Hematopoietic multipotent progenitor cell treated with erythropoietin and hydrocortisone succinate and interleukin-3 and kit ligand, for 4 days (in vitro differentiated cells): Measurements from ENCODE around the gene ANK3.

Experiments used
- DNase-seq: peaks from one replicate; pipeline ENCODE4 v3.0.0-alpha.2; 2015

Gene ANK3

DNA sequence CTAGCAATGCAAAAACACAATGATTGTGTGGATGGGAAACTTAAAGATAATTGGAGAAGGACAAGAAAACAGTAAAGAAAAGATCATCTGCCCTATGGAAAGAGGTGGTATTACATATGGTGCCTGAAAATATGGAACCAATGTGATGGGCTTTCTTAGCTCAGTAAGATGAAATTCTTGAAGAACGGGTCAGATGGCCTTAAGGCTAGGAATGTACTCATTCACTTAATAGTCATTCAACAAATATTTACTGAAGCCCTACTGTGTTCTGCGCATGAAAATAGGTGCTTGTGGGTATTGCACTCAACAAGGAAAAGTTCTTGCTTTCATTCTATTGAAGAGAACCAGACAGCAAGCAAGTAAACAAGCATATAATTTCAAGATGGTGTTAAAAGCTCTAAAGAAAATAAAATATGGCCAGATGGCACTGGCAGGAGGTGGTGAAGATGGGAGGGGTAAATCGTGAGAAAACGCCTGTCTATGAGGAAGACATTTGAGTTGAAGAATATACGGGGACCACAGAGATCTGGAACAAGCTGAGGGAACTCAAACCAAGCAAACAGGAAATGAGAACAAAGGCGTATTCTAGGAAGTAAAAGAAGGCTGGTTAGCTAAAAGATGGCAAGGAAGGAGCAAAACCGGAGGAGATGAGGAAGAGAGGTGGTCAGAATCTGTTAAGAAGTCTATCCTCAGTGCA is 179.7 kb downstream of the ANK3 start:
- DNase-seq, result peak; percentile 6

DNA sequence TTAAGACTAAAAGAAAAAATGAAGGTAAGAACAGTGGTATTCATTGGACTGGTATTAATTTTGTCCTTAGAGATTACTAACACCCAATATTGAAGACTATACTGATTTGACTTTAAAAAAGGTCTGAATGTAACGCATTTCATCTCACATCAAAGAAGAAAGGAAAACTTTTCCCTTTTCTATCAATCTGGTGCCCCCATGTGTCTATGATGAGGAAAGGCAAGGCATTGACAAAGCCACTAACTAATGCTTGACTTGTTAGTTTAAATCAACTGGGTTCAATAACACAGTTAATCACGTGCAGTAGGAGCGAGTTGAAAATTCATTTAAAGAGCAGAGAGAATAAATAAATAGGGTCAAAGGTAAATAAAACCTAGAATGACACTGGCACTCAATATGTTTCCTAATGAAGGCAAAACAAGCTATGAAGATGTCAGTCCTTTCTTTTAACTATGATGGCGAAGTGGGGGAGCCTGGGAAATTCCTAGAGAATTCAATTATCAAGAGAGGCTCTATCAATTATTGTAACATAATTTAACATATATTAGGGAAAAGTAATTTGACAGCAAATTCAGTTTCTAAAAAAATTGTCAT is 180.9 kb downstream of the ANK3 start:
- peak; percentile 73 for DNase-seq

DNA sequence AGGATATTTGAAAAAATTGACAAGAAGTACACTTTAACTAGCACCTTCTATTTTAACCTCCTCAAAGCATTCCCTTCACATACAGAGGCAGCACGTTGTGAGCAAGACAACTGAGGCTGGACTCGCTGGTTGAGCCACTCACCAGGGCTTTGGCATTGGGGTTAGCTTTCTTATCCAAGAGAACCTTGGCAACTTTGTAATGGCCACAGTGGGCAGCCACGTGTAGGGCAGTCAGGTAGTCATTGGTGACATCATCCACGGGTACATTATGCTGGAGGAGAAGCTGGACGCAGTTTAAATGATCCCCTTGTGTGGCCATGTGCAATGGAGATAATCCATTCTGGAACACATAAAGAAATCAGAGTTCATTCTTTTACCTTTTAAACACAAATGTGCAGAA is 181.8 kb downstream of the ANK3 start:
- DNase-seq, result no peak

DNA sequence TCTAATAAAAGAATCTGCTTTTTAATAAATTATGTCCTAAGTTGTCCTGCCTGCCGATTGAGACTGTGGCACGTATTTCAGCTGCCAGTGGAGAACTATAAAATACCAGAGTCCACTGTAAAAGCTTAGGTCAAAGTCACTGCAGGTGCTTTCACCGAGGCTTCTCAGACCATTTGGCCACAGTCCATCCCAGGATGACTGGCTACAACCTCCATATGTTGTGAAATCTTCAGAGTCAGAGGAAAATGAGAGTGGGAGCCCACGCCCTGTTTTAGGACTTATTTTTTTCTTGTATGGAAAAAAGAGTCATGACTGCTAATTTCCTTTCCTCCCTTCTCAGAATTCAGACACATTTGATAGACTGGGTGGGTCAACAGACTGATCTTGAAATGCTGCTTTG is 182.9 kb downstream of the ANK3 start:
- DNase-seq, result no peak

DNA sequence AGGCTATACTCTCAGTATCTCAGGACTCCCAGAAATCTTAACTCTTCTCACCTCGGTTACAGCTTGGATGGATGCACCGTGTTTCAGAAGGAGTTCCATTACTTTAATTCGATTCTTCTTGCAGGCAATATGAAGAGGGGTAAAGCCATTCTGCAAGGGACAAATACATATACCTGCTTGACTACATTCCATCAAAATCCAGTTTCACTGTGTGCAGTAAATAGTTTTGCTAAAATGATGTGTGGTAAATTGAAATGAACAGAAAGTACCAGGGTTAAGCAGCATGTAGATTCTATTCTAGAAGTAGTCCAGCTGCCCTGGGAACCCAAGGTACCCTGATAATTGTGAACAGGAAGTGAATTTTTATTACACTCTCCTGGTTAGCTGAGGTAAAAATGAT is 183.9 kb downstream of the ANK3 start:
- DNase-seq, result no peak

DNA sequence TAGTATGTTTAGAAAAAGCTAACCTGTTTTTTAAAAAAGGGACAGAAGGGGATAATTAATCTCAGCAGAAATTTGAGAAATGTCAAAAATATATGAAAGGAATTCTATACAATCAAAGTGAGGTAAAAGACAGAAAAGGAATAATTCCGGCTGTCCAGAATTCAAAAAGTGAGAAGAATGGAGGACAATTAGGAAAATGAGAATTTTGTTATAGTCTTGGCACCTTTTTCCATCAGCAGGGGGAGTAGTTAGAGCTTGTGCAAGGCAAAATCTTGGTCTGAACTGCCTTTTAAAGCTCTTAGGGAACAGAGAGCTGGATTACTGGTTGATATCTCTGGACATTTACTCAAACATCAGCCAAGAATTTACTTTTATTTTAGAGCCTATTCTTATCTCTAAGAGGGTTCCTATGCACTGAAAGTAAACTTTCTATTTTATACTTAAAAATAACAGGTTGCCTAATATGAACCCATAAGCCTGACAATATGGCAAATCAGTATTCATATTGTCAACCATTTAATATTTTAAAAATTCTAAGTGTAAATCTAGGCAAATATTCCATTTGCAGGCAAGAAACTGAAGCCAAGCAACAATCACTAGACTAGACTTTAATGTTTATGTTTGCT is 185.6 kb downstream of the ANK3 start:
- DNase-seq, result peak; percentile 66

DNA sequence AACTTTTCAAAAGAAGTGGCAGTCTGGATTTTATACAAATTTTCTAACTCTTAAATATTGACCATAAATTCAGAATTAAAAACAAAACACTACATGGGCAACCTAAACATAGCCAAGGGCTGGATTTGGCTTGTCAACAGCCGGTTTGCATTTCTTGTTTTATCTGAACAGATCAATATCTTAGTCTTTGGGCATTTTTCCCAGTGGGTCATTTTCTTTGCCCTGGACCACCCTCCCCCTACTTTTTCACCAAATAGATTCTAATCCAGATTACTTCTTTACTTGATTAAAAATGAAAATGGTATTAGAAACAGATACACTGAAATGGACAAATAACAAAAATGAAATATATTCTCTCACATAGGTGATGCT is 189.0 kb downstream of the ANK3 start:
- no peak for DNase-seq

DNA sequence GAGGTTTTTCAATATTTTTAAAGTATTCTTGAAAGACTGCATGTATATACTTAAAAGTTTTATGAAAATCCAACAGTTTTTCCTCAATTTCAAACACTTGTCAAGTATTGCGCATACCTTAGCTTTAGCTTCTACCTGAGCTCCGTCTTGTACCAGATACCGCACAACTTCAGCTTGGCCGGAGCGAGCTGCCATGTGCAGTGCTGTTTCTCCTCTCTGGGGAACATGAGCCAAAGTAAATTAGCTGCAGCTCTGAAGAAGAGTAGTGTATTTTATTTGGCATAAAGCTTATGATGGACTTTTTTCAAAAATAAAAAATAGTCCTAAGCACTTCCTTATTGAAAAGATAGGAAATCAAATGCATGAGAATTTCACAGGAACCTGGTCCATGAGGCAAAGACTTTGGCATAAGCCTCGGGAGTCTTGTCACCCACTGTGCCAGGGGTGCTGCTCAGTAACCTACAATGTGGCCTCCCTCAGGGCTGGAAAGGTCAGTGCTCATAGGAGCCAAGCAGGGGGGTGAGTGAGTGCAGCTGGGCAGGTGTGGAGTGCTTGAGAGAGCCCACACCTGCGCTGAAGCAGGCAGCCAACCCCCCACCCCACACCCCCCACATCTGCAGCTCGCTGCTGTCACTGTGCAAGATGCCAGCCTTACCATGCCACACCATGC is 189.5 kb downstream of the ANK3 start:
- DNase-seq, result no peak

DNA sequence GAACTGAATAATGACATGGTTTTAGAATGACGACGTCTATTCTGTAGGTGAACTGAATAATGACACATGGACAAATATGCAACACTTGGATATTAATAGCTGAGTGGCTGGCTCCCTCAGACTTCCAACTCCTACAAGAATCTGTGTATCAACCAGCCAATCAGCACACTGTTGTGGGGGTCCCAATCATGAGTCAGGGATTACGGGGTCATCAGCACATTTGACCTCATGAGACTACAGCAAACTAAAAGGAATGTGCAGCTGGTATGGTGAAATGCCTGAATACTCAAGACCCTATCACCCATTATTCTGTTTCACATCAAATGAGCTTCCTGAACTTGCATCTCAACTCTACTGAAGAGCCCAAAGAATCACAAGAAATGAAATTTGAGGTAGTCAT is 192.5 kb downstream of the ANK3 start:
- DNase-seq, result no peak

DNA sequence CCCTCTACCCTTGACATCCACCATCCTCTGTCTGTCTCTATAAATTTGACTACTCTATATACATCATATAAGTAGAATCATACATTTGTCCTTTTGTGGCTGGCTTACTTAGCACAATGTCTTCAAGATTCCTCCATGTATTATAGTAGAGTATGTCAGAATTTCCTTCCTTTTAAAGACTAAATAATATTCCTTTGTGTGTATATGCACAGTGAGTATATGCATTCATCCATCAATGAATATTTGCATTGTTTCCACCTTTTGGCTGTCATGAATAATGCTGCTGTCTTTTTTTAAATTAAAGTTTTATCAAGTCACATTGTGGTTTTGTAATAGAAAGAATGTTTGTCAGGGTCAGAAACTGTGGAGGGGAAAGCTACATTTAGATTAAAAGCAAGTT is 195.3 kb downstream of the ANK3 start:
- DNase-seq, result no peak

DNA sequence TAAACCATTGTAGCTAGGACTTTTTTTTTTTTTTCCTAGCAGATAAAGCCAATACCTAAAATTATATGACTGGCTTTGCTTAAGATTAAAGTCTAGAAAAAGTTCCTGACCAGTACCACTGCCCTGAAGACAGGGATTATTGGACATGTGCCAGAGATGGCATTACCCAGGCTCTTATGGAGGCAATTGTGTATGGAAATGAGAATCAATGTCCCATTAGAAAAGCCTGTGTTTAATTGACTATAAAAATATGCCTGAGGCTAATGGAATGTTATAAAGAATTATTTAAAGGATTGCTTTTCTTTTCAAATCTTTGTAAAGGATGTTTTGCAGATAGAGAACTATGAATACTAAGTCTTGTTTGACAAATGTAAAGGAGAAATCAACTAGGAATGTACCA is 196.7 kb downstream of the ANK3 start:
- DNase-seq, result no peak

DNA sequence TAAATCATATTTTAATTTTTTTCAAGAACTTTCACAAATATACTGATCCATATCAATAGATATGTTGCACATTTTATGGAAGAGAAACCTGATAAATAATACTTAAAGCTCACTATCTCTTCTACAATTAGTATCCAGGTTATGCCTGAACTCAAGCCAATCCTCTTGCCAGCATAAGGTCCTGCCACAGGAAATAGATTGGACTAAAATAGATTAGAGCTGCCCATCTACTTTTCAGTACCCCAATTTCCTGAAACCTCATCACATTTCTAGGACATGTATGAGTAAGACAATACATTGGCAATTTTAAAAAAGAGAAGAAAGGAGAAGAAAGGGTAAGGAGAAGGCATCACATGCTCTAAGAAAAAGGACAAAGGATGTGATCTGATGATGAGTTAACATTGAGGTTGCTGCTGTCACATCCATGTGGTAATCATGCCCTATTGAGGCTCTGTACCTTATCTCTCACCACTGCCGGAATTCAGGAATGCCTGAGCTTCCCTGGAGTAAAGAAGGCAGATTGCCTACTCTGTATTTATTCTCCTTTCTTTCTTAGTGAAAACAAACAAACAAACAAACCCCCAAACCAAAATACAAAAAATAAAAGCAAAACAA is 199.7 kb downstream of the ANK3 start:
- DNase-seq, result no peak

DNA sequence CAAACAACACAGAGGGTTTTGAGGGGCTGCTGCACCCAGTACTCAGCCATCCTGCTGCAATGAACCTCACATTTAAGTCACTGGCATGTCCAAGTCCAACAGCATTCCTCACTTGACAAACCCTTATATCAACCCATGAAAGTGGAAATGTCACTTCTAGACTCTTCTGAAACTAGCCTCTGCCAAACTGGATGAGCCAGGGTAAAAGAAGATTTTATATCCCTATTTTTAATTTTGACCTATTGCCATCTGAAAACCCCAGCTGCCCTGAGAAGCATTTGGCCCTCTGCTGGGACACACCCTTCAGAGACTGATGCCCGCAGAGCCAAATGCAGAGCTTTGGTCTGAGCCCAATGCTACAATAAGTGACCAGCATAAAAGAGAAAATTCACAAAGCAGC is 201.1 kb downstream of the ANK3 start:
- no peak for DNase-seq

DNA sequence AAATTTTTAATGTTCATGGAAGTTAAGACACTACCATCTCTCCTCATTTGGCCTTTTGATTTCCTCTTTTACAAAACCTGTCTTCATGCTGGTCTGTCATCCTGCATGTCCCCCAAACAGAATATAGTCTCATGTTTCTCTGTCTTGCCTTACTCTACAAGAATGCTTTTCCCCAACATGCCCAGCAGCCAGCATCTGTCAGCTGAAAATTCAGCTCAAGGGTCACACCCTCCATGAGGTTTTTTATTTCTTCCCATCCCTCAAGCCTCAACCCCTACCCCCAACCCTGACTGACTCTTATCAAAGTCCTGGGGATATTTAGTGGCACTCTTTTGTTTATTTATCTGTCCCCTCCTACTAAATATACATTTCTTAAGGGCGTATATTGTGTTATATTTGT is 202.0 kb downstream of the ANK3 start:
- no peak for DNase-seq

DNA sequence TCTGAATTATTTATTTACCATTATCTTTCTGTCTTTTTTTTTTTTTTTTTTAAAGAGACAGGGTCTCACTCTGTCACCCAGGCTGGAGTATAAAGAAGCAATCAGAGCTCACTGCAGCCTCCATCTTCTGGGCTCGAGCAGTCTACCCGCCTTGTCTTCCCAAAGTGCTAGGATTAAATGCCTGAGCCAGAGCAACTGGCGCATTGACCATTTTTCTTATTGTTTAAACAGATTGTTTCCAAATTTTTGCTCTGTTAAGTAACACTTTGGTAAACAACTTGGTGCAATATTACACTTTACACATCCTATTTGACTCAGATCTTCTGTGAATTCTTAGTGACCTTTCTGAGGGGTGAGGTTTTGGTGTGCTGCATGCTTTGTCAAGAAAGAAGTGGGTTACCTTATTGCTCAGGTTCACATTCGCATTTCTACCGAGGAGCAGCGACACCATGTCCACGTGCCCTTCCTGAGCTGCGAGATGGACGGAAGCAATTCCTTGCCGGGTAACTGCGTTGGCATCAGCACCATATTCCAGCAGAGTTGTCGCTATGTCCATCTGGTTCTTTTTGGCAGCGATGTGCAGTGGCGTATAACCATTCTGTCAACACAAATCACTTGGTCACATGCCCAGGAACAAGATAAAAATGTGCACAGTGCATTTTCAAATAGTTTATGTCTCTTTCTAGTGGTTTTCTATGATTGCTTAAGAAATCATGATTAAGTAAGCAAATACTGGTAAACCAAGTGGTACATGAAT is 203.2 kb downstream of the ANK3 start:
- DNase-seq, result no peak

DNA sequence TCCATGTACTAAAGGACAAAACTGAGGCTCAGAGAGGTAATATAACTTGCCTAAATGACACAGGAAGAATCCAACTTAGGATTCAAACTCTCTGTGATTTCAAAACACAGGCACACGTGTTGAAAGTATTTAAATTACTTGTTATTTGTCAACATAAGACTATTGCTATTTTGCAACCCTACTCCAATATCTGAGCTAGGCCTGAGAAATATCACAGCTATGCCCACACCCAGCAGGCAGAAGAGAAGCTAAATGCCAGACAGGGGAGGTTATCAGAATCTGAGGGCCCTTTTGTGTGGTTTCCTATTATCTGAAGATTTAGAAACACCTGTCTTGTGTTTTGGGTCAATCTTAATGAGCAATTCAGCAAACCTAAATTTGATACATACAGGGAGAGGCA is 204.3 kb downstream of the ANK3 start:
- peak; percentile 28 for DNase-seq

DNA sequence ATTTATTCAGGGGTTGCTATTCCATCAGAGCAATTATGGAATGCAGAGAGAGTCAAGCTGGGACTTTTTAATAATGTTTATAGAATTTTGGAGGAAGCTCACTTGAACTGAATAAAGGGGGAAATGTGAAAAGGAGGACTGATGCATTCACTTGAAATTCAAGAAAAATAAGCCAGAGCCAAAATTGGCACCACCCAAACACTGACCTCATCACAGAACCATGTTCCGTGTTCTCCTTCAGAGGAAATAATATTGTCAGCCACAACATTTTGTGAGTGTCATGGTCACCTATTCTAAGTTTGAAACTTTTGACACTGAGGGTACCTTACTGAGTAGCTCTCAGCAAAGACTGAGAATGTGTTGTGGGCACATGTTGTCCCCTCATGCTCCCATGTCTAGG is 207.0 kb downstream of the ANK3 start:
- no peak for DNase-seq

DNA sequence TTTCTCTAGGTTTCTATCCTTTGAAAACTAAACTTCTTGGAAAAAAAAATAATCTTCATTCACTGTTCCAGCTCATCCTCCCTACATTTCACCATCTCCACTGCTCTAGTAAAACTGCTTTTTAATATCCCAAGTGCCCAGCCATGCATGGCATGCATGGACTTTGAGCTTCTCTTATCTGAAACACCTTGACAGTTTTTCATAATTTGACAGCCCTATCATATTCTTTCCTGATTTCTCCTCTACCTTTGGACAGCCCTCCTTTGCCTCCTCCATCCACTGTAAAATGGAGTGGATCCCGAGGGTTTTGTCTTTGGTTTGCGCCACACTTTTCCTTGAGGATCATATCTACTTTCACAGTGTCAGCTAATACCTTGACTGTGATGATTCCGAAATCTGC is 212.8 kb downstream of the ANK3 start:
- no peak for DNase-seq

DNA sequence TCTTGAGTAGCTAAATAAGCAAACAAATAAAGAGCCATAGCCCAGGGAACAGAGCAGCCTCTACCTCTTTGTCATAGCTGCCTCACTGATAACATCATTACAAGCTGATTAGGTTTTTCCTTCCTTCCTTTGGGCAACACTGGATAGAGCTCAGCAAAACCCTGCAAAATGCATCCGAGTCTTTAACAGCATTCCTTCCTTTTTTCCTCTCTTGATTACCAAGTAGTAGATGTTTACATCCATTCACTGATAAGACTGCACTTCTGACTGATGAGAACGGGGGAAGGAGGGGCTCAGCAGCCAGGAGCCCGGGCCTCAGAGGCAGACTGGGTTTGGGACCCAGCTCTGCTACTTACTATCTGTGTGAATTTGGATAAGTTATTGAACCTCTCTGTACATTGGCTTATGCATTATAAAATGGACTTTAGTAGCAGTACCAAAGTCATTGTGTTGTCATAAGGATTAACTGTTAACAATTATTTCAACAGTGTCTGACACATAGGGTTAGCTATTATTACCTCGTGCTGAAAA is 214.2 kb downstream of the ANK3 start:
- no peak for DNase-seq

DNA sequence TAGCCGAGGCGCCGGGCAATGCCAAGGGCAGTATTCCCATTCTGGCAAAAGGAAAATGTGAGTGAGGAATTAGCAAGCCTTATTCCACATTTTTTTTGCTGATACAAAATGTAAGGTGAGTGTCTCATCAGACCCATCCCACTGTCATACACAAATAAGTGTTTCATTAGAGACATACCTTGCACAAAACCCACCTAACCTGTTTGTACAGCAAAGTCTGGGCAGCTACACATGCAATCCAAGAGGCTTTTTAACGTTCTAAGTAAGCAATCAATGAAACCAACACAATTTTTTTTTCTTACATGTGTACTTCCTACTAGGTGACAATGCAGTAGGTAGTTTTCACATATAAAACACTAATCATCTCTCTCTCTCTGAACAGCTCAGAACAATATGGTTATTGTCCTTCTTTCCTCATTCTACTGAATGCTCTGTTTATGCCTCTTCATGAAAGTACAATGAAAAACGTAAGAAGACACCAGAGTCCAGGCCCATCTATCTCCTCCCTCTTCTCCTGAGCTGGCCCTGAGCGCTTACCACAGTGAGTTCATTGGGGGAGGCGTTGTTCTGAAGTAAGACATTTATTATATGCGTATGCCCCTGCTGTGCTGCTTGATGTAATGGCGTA is 217.2 kb downstream of the ANK3 start:
- no peak for DNase-seq

DNA sequence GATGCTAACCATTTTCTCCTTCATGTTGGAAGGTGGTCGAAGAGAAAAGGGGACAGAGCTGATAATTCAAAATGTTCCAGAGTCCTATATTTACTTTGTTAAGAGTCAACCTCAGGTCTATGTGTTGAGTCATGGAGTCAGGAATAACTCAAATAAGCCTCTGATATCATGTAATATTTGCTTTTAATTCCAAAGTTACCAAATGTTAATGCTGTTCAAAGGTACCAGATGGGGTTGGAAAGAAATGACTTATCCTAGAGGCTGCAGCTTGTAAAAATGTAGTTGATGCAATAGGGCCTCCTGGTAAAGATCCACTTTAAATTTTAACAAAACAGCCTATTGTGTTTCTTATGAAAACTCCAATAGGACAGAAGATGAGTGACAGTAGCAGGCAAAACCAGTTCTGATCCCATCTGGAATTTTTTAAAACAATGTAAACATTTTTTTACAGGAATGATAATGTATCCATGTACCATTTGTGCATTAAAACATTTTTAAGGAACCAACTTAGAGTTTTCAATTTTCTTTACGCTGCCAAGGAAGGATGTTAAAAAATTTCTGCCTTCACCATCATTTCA is 218.2 kb downstream of the ANK3 start:
- no peak for DNase-seq

DNA sequence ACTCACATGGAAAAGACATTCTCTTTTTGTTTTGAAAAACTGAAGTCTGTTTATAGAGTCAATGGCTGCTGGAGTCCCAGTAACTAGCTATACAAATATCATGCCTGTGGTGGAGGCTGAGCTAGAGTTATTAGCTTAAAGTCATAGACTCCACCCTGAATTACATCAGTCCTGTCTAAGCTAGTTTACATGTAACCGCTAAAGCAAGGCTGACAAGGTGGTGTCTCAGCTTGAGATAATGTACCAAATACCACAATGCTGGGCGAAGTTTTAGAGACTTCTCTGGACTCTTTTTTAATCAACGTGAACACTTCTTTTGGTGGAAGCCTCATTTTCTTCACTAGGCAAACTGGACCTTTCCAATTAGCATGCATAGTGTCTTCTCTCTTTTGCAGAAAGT is 219.4 kb downstream of the ANK3 start:
- no peak for DNase-seq
